HCT116 (cell line): ENCODE data around the gene SHOC2.

ENCODE experiments used
- EGR1 ChIP-seq: IDR thresholded peaks from 2 replicates; pipeline ENCODE4 v1.6.1; 2012; ENCODE audit warnings: low read depth
- EZH2phosphoT487 ChIP-seq: fragments of 200-600 bp; IDR thresholded peaks from 2 replicates; pipeline ENCODE4 v1.6.1; 2018; ENCODE audit warnings: antibody characterized with exemption, borderline replicate concordance
- JUND ChIP-seq: IDR thresholded peaks from 2 replicates; pipeline ENCODE4 v1.6.1; 2012
- POLR2A ChIP-seq: IDR thresholded peaks from 2 replicates; pipeline ENCODE4 v1.7.0; 2011; ENCODE audit warnings: borderline replicate concordance; ENCODE audit not compliant: insufficient read depth, insufficient read length; ENCODE audit errors: extremely low read depth
- POLR2AphosphoS5 ChIP-seq: IDR thresholded peaks from 2 replicates; pipeline ENCODE4 v1.6.1; 2011; ENCODE audit warnings: mild to moderate bottlenecking, low read depth, low read length, moderate library complexity
- RAD21 ChIP-seq: IDR thresholded peaks from 2 replicates; pipeline ENCODE4 v1.6.1; 2012; ENCODE audit warnings: low read depth, mild to moderate bottlenecking
- SIN3A ChIP-seq: IDR thresholded peaks from 2 replicates; pipeline ENCODE4 v1.6.1; 2012; ENCODE audit warnings: low read depth
- SP1 ChIP-seq: IDR thresholded peaks from 2 replicates; pipeline ENCODE4 v1.6.1; 2012; ENCODE audit warnings: low read depth
- SRF ChIP-seq: IDR thresholded peaks from 2 replicates; pipeline ENCODE4 v1.6.1; 2012; ENCODE audit warnings: low read depth
- ZBTB33 ChIP-seq: IDR thresholded peaks from 2 replicates; pipeline ENCODE4 v1.6.1; 2011; ENCODE audit warnings: mild to moderate bottlenecking, low read length, moderate library complexity; ENCODE audit not compliant: insufficient replicate concordance; ENCODE audit errors: extremely low read depth
- TF ChIP-seq, protein P1 (sequence below), 3 experiments: fragments of 200-600 bp in 1 of 3; sonication (generic) in 1 of 3; IDR thresholded peaks in 2 of 3; conservative IDR thresholded peaks in 1 of 3; 2 replicates each; pipeline ENCODE4 v1.5.1; 2012 to 2017; ENCODE audit warnings: low read depth in 2 of 3, low read length in 2 of 3, antibody characterized with exemption in 1 of 3, borderline replicate concordance in 1 of 3, control low read depth in 1 of 3, mild to moderate bottlenecking in 1 of 3, mixed read lengths in 1 of 3, mixed run types in 1 of 3, moderate library complexity in 1 of 3; ENCODE audit not compliant: insufficient read depth in 1 of 3
- TF ChIP-seq, protein P2 (sequence below): IDR thresholded peaks from 2 replicates; pipeline ENCODE4 v1.6.1; 2012

GRCh38 chr10:111034598-111035310 lies 115.3 kb downstream of the SHOC2 start:
- TF ChIP-seq, protein P1, sequence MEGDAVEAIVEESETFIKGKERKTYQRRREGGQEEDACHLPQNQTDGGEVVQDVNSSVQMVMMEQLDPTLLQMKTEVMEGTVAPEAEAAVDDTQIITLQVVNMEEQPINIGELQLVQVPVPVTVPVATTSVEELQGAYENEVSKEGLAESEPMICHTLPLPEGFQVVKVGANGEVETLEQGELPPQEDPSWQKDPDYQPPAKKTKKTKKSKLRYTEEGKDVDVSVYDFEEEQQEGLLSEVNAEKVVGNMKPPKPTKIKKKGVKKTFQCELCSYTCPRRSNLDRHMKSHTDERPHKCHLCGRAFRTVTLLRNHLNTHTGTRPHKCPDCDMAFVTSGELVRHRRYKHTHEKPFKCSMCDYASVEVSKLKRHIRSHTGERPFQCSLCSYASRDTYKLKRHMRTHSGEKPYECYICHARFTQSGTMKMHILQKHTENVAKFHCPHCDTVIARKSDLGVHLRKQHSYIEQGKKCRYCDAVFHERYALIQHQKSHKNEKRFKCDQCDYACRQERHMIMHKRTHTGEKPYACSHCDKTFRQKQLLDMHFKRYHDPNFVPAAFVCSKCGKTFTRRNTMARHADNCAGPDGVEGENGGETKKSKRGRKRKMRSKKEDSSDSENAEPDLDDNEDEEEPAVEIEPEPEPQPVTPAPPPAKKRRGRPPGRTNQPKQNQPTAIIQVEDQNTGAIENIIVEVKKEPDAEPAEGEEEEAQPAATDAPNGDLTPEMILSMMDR (IDR thresholded peaks at IDR 0.05 in 2 of 3, conservative IDR thresholded peaks at IDR 0.05 in 1 of 3; ENCODE audit: borderline replicate concordance in 1 of 3, insufficient read depth in 1 of 3, low read depth in 2 of 3, low read length in 2 of 3) = no peak
- TF ChIP-seq POLR2A = no peak
- TF ChIP-seq POLR2AphosphoS5 = no peak
- TF ChIP-seq EGR1 = no peak
- TF ChIP-seq, protein P2, sequence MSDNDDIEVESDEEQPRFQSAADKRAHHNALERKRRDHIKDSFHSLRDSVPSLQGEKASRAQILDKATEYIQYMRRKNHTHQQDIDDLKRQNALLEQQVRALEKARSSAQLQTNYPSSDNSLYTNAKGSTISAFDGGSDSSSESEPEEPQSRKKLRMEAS = no peak
- no peak for TF ChIP-seq JUND
- TF ChIP-seq EZH2phosphoT487 = no peak
- no peak for TF ChIP-seq RAD21
- no peak for TF ChIP-seq SIN3A
- TF ChIP-seq SRF = no peak
- no peak for TF ChIP-seq SP1
- no peak for TF ChIP-seq ZBTB33
